ENCODE results near the gene CNBP. TPM values are rescaled to one million over a fixed set of nuclear protein-coding genes. Genes with fewer than 3 reads are reported as not detected.

CNBP gene
- total and polyA plus RNA-seq, 2 donors (not counting 3 experiments of a cell fraction or from before 2014, with no cell fraction given), result 196 to 205 TPM

- Histone ChIP-seq H3K9me1 (replicated peaks; ENCODE audit: control insufficient read depth, extremely low read depth, insufficient read depth, low read length) (no peaks in the 10 kb centered on the region), H3K4me2 (ENCODE audit: insufficient read depth, low read length) (no peak overlapping the region), H3K79me2 (ENCODE audit: control insufficient read depth, insufficient read depth, low read length) (no peaks in the 10 kb centered on the region), H3K9ac (replicated peaks; ENCODE audit: extremely low read depth, insufficient read depth, low read length) (no peak overlapping the region), H3K27me3 (ENCODE audit: control insufficient read depth in 2 of 2, insufficient read depth in 2 of 2, low read length in 2 of 2) (no peaks in the 10 kb centered on the region), H2AFZ (ENCODE audit: low read depth, low read length) (no peak overlapping the region), H3K4me3 (replicated peaks in 1 of 3; ENCODE audit: insufficient read depth in 1 of 3, low read depth in 1 of 3, low read length in 3 of 3) (no peak overlapping the region), H3K9me3 (replicated peaks; ENCODE audit: control insufficient read depth, insufficient read depth, low read length) (no peaks in the 10 kb centered on the region), H3K36me3 (ENCODE audit: control insufficient read depth in 2 of 2, extremely low read depth in 1 of 2, insufficient read depth in 2 of 2, low read length in 2 of 2) (peaks cover 21 to 47% of the 10 kb centered on the region in 2 experiments), H3K27ac (ENCODE audit: insufficient read depth, low read depth, low read length) (no peak overlapping the region), H4K20me1 (replicated peaks; ENCODE audit: control insufficient read depth, extremely low read depth, insufficient read depth, low read length) (no peaks in the 10 kb centered on the region), H3K4me1 (ENCODE audit: control insufficient read depth, extremely low read depth, insufficient read depth, low read length) (no peaks in the 10 kb centered on the region)
- intact Hi-C loops (cut with micrococcal nuclease) (no loop called here), dilution Hi-C loops (cut with MboI; ENCODE audit: extremely low pct_ligation_motif_present, low sequenced_read_pairs) (no loop called here)
- POLR2A ChIA-PET, result no interaction called here
- no TSS peak for BruUV-seq (replicated peaks)
- CTCF ChIA-PET, result interaction anchor here (1.2 to 5.2 kb wide), 3 partner anchors 10 to 161 kb away, joined by 3 to 27 read pairs (median 4); partner anchors contain the start of gene RAB43
- FAIRE-seq (no peak), DNase-seq (ENCODE audit: low read depth, low spot score) (no peak)
- TF ChIP-seq JUN (IDR thresholded peaks at IDR 0.05; ENCODE audit: borderline replicate concordance, insufficient read depth, insufficient read length, low read depth), result no peak
Measured at GRCh38 chr3:129131465-129132088, 52.1 kb downstream of the CNBP start.

GRCh38 chr3:129130291-129130813 lies 53.3 kb downstream of the CNBP start:
- no TSS peak for BruUV-seq (replicated peaks)
- no peaks in the 10 kb centered on the region for H3K9me1 ChIP-seq (replicated peaks; ENCODE audit: control insufficient read depth, extremely low read depth, insufficient read depth, low read length)
- dilution Hi-C loops (cut with MboI; ENCODE audit: extremely low pct_ligation_motif_present, low sequenced_read_pairs), result no loop called here
- DNase-seq (ENCODE audit: low read depth, low spot score), result no peak
- no peak overlapping the region for H3K27ac ChIP-seq (ENCODE audit: insufficient read depth, low read depth, low read length)
- no peaks in the 10 kb centered on the region for H3K9me3 ChIP-seq (replicated peaks; ENCODE audit: control insufficient read depth, insufficient read depth, low read length)
- H4K20me1 ChIP-seq (replicated peaks; ENCODE audit: control insufficient read depth, extremely low read depth, insufficient read depth, low read length), result no peaks in the 10 kb centered on the region
- H3K36me3 ChIP-seq (ENCODE audit: control insufficient read depth in 2 of 2, extremely low read depth in 1 of 2, insufficient read depth in 2 of 2, low read length in 2 of 2), result peaks cover 21 to 47% of the 10 kb centered on the region in 2 experiments
- H3K27me3 ChIP-seq (ENCODE audit: control insufficient read depth in 2 of 2, insufficient read depth in 2 of 2, low read length in 2 of 2), result no peaks in the 10 kb centered on the region
- no peak overlapping the region for H3K9ac ChIP-seq (replicated peaks; ENCODE audit: extremely low read depth, insufficient read depth, low read length)
- FAIRE-seq, result no peak
- intact Hi-C loops (cut with micrococcal nuclease), result no loop called here
- no peak for TF ChIP-seq POLR2A (IDR thresholded peaks at IDR 0.05; ENCODE audit: low read depth, low read length)
- no peak for TF ChIP-seq POLR2AphosphoS5 (IDR thresholded peaks at IDR 0.05; ENCODE audit: insufficient read depth, low read depth, low read length)
- no peak for TF ChIP-seq CTCF (IDR thresholded peaks at IDR 0.05; ENCODE audit: extremely low read depth in 1 of 2, insufficient read depth in 1 of 2, low read depth in 1 of 2, low read length in 2 of 2)
- TF ChIP-seq MAX (IDR thresholded peaks at IDR 0.05; ENCODE audit: insufficient read depth, insufficient read length), result no peak
- no peak for TF ChIP-seq EZH2 (IDR thresholded peaks at IDR 0.05; ENCODE audit: borderline replicate concordance, low read depth, low read length, severe bottlenecking)
- TF ChIP-seq MYC (IDR thresholded peaks at IDR 0.05; ENCODE audit: low read depth, low read length), result no peak
- TF ChIP-seq FOS (IDR thresholded peaks at IDR 0.05; ENCODE audit: borderline replicate concordance, insufficient read depth, low read length), result no peak
- no peak for TF ChIP-seq GATA2 (IDR thresholded peaks at IDR 0.05; ENCODE audit: insufficient read depth, insufficient read length, low read depth, low read length)
- no peak for TF ChIP-seq JUN (IDR thresholded peaks at IDR 0.05; ENCODE audit: borderline replicate concordance, insufficient read depth, insufficient read length, low read depth)
- H2AFZ ChIP-seq (ENCODE audit: low read depth, low read length), result no peak overlapping the region
- no peak overlapping the region for H3K4me2 ChIP-seq (ENCODE audit: insufficient read depth, low read length)
- H3K4me3 ChIP-seq (replicated peaks in 1 of 3; ENCODE audit: insufficient read depth in 1 of 3, low read depth in 1 of 3, low read length in 3 of 3), result no peak overlapping the region
- no peaks in the 10 kb centered on the region for H3K79me2 ChIP-seq (ENCODE audit: control insufficient read depth, insufficient read depth, low read length)
- no peaks in the 10 kb centered on the region for H3K4me1 ChIP-seq (ENCODE audit: control insufficient read depth, extremely low read depth, insufficient read depth, low read length)
- ChIA-PET CTCF (interaction anchor here (0.7 to 1.5 kb wide), 2 partner anchors 8 to 79 kb away, joined by 3 to 4 read pairs; partner anchors contain the start of gene RAB43), POLR2A (interaction anchor here (1.1 kb wide), 1 partner anchor 9 kb away, joined by 3 read pairs; the partner anchor contains the start of gene RAB43)

All from endothelial cell of umbilical vein (primary cell).